GM10248 (cell line): Measurements from ENCODE around the gene LRSAM1.
"Not testable (repeated sequence)": the region's sequence is repeated elsewhere in the genome, so short reads cannot be mapped to it uniquely, and the experiment has no call there.

Experiments
- CTCF ChIA-PET: fragments of 300-600 bp; sonication (Branson Sonifier 250); formaldehyde crosslinking; extraction: SDS; loops from one replicate; lab custom pipeline; 2021; ENCODE audit warnings: antibody characterized with exemption; lab: Yijun Ruan, JAX
- POLR2A ChIA-PET: fragments of 350-650 bp; sonication (Branson Sonifier 250); formaldehyde crosslinking; extraction: SDS; loops from one replicate; lab custom pipeline; 2020; ENCODE audit warnings: antibody characterized with exemption; lab: Yijun Ruan, JAX
- DNase-seq: peaks from one replicate; pipeline ENCODE4 v3.0.0; 2012; ENCODE audit errors: extremely low spot score
- TF ChIP-seq, protein P1 (sequence below): IDR thresholded peaks from 2 replicates; pipeline ENCODE4 v1.5.1; 2012; ENCODE audit warnings: mild to moderate bottlenecking, low read depth; ENCODE audit errors: extremely low read depth, missing control alignments, control extremely low read depth

Gene LRSAM1

DNA sequence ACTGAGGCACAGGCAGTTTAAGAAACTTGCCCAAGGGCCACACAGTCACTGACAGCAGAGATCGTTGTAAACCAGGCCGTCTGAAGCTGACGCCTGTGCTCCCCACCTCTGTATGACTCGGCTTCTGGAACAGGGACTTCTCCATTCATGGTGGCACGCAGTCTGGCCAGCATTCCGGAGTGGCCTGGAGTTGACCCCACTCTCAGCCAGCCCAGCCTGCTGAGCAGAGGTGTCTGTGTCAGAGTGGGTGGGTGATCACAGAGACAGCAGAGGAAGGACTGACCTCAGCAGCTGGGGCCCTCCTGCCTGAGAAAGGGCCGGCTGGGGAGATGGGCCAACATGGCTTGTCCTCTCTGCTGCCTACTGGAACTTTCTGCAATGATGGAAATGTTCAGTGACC lies 12.6 kb downstream of the LRSAM1 start:
- POLR2A ChIA-PET = interaction anchor here (1.2 kb wide), 1 partner anchor 13 kb away, joined by 3 read pairs; no protein-coding TSS in a partner anchor
- TF ChIP-seq, protein P1, sequence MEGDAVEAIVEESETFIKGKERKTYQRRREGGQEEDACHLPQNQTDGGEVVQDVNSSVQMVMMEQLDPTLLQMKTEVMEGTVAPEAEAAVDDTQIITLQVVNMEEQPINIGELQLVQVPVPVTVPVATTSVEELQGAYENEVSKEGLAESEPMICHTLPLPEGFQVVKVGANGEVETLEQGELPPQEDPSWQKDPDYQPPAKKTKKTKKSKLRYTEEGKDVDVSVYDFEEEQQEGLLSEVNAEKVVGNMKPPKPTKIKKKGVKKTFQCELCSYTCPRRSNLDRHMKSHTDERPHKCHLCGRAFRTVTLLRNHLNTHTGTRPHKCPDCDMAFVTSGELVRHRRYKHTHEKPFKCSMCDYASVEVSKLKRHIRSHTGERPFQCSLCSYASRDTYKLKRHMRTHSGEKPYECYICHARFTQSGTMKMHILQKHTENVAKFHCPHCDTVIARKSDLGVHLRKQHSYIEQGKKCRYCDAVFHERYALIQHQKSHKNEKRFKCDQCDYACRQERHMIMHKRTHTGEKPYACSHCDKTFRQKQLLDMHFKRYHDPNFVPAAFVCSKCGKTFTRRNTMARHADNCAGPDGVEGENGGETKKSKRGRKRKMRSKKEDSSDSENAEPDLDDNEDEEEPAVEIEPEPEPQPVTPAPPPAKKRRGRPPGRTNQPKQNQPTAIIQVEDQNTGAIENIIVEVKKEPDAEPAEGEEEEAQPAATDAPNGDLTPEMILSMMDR = no peak
- DNase-seq = no peak
- CTCF ChIA-PET = interaction anchor here (1.0 kb wide), 1 partner anchor 9 kb away, joined by 4 read pairs; no protein-coding TSS in a partner anchor

DNA sequence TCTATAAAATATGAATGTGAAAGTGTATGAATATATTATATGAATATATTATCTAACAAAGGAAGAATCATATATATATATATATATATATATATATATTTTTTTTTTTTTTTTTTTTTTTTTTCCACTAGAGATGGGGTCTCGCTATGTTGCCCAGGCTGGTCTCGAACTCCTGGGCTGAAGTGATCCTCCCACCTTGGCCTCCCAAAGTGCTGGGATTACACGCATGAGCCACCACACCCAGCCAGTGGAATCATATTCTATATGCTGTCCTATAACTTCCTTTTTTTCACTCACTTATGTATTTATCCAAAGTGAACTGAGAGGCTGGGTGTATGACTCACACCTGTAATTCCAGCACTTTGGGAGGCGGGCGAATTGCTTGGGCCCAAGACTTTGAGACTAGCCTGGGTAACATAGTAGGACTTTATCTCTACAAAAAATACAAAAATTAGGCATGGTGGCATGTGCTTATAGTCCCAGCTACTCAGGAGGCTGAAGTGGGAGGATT lies 15.2 kb downstream of the LRSAM1 start:
- POLR2A ChIA-PET, CTCF ChIA-PET: not testable (repeated sequence)

DNA sequence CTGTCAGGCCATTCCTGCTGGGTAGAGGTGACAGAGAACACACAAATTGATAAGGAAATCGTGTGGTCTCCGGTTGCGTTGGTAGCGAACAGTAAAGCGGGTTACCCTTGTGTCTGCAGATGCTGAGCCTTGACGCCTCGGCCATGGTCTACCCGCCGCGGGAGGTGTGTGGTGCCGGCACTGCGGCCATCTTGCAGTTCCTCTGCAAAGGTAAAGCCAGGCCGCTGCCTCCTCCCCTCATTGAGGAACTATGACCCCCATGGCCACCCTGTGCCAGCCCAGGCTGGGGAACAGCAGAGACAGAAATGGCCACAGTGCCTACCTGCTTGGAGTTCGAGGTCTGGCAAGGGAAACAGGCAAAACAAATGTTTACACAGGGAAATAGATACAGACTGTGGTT lies 16.3 kb downstream of the LRSAM1 start:
- ChIA-PET CTCF (no interaction called here), POLR2A (no interaction called here)

More for the DNA sequence above, 15.2 kb downstream of the LRSAM1 start:
- not testable (repeated sequence) for DNase-seq

GRCh38 chr9:127470662-127471061 lies 19.4 kb downstream of the LRSAM1 start:
- ChIA-PET POLR2A (no interaction called here), CTCF (interaction anchor here (1.5 kb wide), 1 partner anchor 15 kb away, joined by 3 read pairs; no protein-coding TSS in a partner anchor)
- no peak for DNase-seq
- TF ChIP-seq, protein P1 = no peak

More for the DNA sequence above, 16.3 kb downstream of the LRSAM1 start:
- DNase-seq = no peak
- TF ChIP-seq, protein P1 = no peak

- ChIA-PET CTCF (no interaction called here), POLR2A (interaction anchor here (0.6 kb wide), 1 partner anchor 181 kb away, joined by 4 read pairs; no protein-coding TSS in a partner anchor)
- TF ChIP-seq, protein P1 = no peak
- DNase-seq = no peak
These were observed 22.2 kb downstream of the LRSAM1 start for GRCh38 chr9:127473501-127473900.

DNA sequence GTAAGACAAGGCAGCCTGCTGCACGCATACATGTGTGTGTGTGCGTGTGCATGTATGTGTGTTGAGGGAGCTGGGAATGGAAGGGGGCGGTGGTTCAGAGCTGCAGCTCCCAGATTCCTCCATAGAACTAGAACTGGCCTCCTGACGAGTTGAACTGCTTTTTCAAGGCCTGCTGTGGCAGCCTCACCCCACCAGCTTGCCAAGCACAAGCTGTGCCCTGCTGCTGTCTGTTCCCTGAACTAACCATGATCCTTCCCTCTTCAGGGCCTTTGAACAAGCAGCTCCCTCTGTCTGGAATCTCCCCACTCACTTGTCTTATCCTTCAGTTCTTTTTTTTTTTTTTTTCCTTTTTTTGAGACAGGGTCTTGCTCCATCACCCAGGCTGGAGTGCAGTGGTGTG lies 22.6 kb downstream of the LRSAM1 start:
- ChIA-PET POLR2A (interaction anchor here (0.6 kb wide), 1 partner anchor 182 kb away, joined by 4 read pairs; no protein-coding TSS in a partner anchor), CTCF (interaction anchor here (0.7 kb wide), 2 partner anchors 19 to 125 kb away, joined by 3 read pairs; no protein-coding TSS in a partner anchor)
- TF ChIP-seq, protein P1 = no peak
- DNase-seq = no peak

- TF ChIP-seq, protein P1 = no peak
- no peak for DNase-seq
- ChIA-PET POLR2A (no interaction called here), CTCF (interaction anchor here (0.7 kb wide), 1 partner anchor 124 kb away, joined by 3 read pairs; no protein-coding TSS in a partner anchor)
These were observed 23.3 kb downstream of the LRSAM1 start for GRCh38 chr9:127474592-127474991.
